Osteoblast (primary cell): ENCODE measurements around the gene ZIC1. TPM values are rescaled to one million over a fixed set of nuclear protein-coding genes. Genes with fewer than 3 reads are reported as not detected.

Experiments
- DNase-seq: peaks from one replicate; pipeline ENCODE4 v3.0.0; 2011; ENCODE audit warnings: low spot score, mixed read lengths; ENCODE audit not compliant: insufficient read length; ENCODE audit errors: missing footprints
- H2AFZ ChIP-seq: 2 replicates; pipeline ENCODE4 v1.6.0; 2011; ENCODE audit warnings: mild to moderate bottlenecking, low read length
- H3K27ac ChIP-seq: 2 replicates; pipeline ENCODE4 v1.5.1; 2011; ENCODE audit warnings: mild to moderate bottlenecking, low read depth, low read length, moderate library complexity
- H3K27me3 ChIP-seq: 2 replicates; pipeline ENCODE4 v1.6.0; 2012; ENCODE audit warnings: mild to moderate bottlenecking, control low read depth, inconsistent platforms, low read length, moderate library complexity; ENCODE audit not compliant: insufficient read depth
- H3K36me3 ChIP-seq: 2 replicates; pipeline ENCODE4 v1.5.1; 2011; ENCODE audit warnings: mild to moderate bottlenecking, low read length, control low read depth, moderate library complexity; ENCODE audit not compliant: insufficient read depth
- H3K4me1 ChIP-seq: 2 replicates; pipeline ENCODE4 v1.5.1; 2011; ENCODE audit warnings: mild to moderate bottlenecking, low read length, control low read depth, moderate library complexity; ENCODE audit not compliant: insufficient read depth
- H3K4me2 ChIP-seq: 2 replicates; pipeline ENCODE4 v1.6.0; 2011; ENCODE audit warnings: mild to moderate bottlenecking, low read length; ENCODE audit not compliant: insufficient read depth
- H3K4me3 ChIP-seq: fragments of 200-600 bp; sonication (generic); 3 replicates; pipeline ENCODE4 v1.5.1; 2012; ENCODE audit warnings: mild to moderate bottlenecking, low read length, inconsistent platforms; ENCODE audit not compliant: insufficient read depth
- H3K79me2 ChIP-seq: 2 replicates; pipeline ENCODE4 v1.6.0; 2012; ENCODE audit warnings: mild to moderate bottlenecking, low read length, control low read depth, inconsistent platforms; ENCODE audit not compliant: insufficient read depth
- H3K9me3 ChIP-seq: 2 replicates; pipeline ENCODE4 v1.5.1; 2011; ENCODE audit warnings: low read depth, low read length, control low read depth
- H4K20me1 ChIP-seq: 2 replicates; pipeline ENCODE4 v1.6.0; 2012; ENCODE audit warnings: mild to moderate bottlenecking, low read length, control low read depth; ENCODE audit not compliant: insufficient read depth
- total RNA-seq: library from RNA; depleted of rRNA; stranded (reverse); fragments of >200 nt; gene quantifications from 2 replicates; pipeline ENCODE4 v1.2.3, GENCODE V29; 2012
- TF ChIP-seq, protein P1 (sequence below): IDR thresholded peaks from 2 replicates; pipeline ENCODE4 v1.5.1; 2011; ENCODE audit warnings: mild to moderate bottlenecking, low read depth, low read length, moderate library complexity; ENCODE audit errors: extremely low read depth

ZIC1 gene
- total RNA-seq, 1 donor = 3.6 TPM

DNA sequence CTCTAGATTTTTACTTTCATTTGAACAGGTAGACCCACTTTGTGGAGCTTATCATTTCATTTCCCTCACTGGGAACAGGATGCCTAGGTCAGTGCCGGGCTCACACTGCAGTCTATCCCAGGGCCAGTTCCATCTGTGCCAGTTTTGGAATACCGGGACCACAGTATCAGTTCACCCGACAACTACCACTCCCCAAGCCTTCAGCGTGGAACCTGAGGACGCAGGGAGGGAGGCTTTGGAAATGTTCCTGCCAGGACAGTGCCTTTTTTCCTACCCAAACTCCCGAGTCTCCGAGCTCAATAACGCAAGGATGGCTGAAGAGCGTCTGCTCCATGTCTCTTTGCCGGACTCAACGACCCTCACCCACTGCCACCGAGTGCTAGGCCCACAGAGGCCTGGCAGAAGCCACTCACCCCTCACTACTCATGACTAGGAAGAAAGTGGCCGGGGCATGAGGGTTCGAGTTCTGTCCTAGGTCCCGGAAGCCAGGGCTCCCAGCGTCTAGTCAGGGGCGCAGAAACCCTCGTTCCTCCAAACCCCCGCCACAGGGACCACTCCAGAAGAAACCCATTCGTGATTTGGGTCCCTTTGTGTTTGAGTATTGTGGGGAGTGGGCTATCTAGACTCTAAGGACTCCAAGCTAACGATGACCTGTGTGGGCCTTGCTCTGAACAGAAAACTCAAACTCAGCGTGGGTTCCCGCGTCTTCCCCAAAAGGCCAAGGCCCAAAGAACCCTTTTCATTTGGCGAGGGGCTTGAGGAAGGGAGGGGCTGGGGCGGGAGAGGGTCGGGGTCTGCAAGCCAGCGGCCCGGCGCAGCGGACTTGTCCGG, 11.4 kb downstream of the ZIC1 start:
- peak; percentile 66 for DNase-seq
- Histone ChIP-seq H3K4me2 (no peak overlapping the region), H3K9me3 (peaks cover 3% of the 10 kb centered on the region), H3K36me3 (no peaks in the 10 kb centered on the region), H3K27ac (no peak overlapping the region), H3K79me2 (no peaks in the 10 kb centered on the region), H4K20me1 (no peaks in the 10 kb centered on the region), H2AFZ (no peak overlapping the region), H3K4me1 (no peaks in the 10 kb centered on the region), H3K4me3 (no peak overlapping the region), H3K27me3 (peaks cover 95% of the 10 kb centered on the region)
- TF ChIP-seq, protein P1, sequence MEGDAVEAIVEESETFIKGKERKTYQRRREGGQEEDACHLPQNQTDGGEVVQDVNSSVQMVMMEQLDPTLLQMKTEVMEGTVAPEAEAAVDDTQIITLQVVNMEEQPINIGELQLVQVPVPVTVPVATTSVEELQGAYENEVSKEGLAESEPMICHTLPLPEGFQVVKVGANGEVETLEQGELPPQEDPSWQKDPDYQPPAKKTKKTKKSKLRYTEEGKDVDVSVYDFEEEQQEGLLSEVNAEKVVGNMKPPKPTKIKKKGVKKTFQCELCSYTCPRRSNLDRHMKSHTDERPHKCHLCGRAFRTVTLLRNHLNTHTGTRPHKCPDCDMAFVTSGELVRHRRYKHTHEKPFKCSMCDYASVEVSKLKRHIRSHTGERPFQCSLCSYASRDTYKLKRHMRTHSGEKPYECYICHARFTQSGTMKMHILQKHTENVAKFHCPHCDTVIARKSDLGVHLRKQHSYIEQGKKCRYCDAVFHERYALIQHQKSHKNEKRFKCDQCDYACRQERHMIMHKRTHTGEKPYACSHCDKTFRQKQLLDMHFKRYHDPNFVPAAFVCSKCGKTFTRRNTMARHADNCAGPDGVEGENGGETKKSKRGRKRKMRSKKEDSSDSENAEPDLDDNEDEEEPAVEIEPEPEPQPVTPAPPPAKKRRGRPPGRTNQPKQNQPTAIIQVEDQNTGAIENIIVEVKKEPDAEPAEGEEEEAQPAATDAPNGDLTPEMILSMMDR = no peak

DNA sequence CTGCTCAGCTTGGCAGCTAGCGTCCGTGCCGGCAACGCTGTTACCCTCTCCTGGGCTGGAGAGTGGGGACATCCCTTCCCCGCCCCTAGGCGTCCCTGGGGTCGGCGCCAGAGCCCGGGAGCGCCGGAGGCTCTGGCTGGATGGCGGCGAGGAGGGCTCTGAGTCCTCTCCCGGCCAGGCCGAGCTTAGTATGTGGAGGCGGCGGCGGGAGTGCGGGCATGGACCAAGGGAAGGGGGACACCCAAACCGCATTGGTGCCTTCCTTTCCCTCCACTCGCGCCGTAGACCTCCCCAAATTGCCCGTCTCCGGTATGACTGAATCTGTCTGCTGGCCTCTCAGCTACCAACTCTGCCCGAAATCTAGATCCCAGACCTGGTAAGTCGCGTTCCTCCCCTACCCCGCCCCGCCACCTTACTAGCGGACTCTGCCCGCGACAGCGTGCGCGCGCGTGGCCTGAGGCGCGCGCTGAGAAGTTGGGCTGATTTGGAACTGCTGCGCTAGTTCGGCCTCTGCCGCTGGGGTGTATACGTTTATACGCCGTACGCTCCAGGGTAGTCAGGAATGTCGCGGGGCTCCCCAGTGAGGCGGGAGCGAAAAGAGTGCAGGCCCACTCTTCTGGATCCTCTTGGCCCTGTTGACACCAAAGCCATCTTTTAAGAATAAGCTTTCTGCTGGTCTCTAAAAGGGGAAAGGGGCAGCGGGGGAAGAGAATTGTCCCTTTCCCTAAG, 12.2 kb downstream of the ZIC1 start:
- Histone ChIP-seq H3K4me3 (no peak overlapping the region), H3K4me1 (no peaks in the 10 kb centered on the region), H3K4me2 (no peak overlapping the region), H2AFZ (no peak overlapping the region), H3K79me2 (no peaks in the 10 kb centered on the region), H4K20me1 (no peaks in the 10 kb centered on the region), H3K27me3 (peaks cover 93% of the 10 kb centered on the region), H3K36me3 (no peaks in the 10 kb centered on the region), H3K9me3 (peaks cover 3% of the 10 kb centered on the region), H3K27ac (no peak overlapping the region)
- TF ChIP-seq, protein P1 = no peak
- DNase-seq = peak; percentile 73

DNA sequence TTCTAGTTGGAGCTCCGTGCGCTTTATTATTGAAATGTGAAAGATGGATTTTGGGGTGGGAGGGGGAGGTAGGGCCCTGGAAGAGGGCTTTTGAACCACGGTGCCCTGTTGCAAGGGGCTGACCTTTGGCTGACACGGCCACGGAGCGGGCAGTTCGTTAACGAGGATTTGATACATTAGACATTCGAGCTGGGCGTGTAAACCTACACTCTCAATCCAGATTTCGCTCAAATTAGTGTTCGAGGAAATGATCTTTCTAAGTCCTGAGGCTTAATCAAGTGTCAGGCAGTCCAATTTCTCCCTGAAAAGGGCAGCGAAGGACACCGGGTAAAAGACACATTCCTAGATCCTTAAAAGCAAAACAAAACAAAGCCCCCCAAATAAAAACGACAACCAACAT, 13.0 kb downstream of the ZIC1 start:
- Histone ChIP-seq H3K4me2 (no peak overlapping the region), H3K27ac (no peak overlapping the region), H3K79me2 (no peaks in the 10 kb centered on the region), H3K4me1 (no peaks in the 10 kb centered on the region), H4K20me1 (no peaks in the 10 kb centered on the region), H3K36me3 (no peaks in the 10 kb centered on the region), H2AFZ (no peak overlapping the region), H3K9me3 (peaks cover 3% of the 10 kb centered on the region), H3K27me3 (peaks cover 92% of the 10 kb centered on the region), H3K4me3 (no peak overlapping the region)
- DNase-seq = peak; percentile 32
- TF ChIP-seq, protein P1 = no peak
